Glutamatergic neuron (in vitro differentiated cells): ENCODE measurements around the gene AZU1. TPM values are rescaled to one million over a fixed set of nuclear protein-coding genes. Genes with fewer than 3 reads are reported as not detected.
A peak's percentile ranks its signal among the peaks of the same experiment; 100 is the strongest.

Experiments
- DNase-seq: peaks from one replicate; pipeline ENCODE4 v3.0.0; 2022
- H3K27ac Mint-ChIP-seq: one replicate; pipeline ENCODE4 v1.8.0; 2020; ENCODE audit warnings: mild to moderate bottlenecking, mixed read lengths, inconsistent platforms; ENCODE audit not compliant: unreplicated experiment
- H3K27me3 Mint-ChIP-seq: one replicate; pipeline ENCODE4 v1.8.0; 2020; ENCODE audit warnings: mild to moderate bottlenecking, moderate library complexity, mixed read lengths, inconsistent platforms; ENCODE audit not compliant: unreplicated experiment
- H3K36me3 Mint-ChIP-seq: one replicate; pipeline ENCODE4 v1.8.0; 2020; ENCODE audit warnings: mild to moderate bottlenecking, mixed read lengths, inconsistent platforms; ENCODE audit not compliant: unreplicated experiment
- H3K4me1 Mint-ChIP-seq: one replicate; pipeline ENCODE4 v1.8.0; 2020; ENCODE audit warnings: mild to moderate bottlenecking, low read depth, mixed read lengths, inconsistent platforms; ENCODE audit not compliant: unreplicated experiment
- H3K4me3 Mint-ChIP-seq: one replicate; pipeline ENCODE4 v1.8.0; 2020; ENCODE audit warnings: mild to moderate bottlenecking, mixed read lengths, inconsistent platforms; ENCODE audit not compliant: unreplicated experiment
- H3K9me3 Mint-ChIP-seq: one replicate; pipeline ENCODE4 v1.8.0; 2020; ENCODE audit warnings: mild to moderate bottlenecking, moderate library complexity, mixed read lengths, inconsistent platforms; ENCODE audit not compliant: unreplicated experiment
- CTCF ChIP-seq: fragments of 200-600 bp; sonication (generic); IDR thresholded peaks from one replicate; pipeline ENCODE4 v1.5.0; 2021; ENCODE audit not compliant: partially characterized antibody, unreplicated experiment
- microRNA-seq: library from miRNA; unstranded; fragments of <30 nt; microRNA quantifications from one replicate; pipeline ENCODE4, GENCODE V29; 2020; ENCODE audit not compliant: unreplicated experiment
- total RNA-seq: library from RNA; stranded (reverse); fragmentation: NEBNext Ultra II Directional; extraction: Animal tissue kit (Norgen Biotek cat#: 25700); gene quantifications from one replicate; pipeline ENCODE4 v1.2.1, GENCODE V29; 2021; ENCODE audit not compliant: unreplicated experiment

Gene AZU1
- total RNA-seq, 1 donor from 2014 or later = 2.2 TPM

DNA sequence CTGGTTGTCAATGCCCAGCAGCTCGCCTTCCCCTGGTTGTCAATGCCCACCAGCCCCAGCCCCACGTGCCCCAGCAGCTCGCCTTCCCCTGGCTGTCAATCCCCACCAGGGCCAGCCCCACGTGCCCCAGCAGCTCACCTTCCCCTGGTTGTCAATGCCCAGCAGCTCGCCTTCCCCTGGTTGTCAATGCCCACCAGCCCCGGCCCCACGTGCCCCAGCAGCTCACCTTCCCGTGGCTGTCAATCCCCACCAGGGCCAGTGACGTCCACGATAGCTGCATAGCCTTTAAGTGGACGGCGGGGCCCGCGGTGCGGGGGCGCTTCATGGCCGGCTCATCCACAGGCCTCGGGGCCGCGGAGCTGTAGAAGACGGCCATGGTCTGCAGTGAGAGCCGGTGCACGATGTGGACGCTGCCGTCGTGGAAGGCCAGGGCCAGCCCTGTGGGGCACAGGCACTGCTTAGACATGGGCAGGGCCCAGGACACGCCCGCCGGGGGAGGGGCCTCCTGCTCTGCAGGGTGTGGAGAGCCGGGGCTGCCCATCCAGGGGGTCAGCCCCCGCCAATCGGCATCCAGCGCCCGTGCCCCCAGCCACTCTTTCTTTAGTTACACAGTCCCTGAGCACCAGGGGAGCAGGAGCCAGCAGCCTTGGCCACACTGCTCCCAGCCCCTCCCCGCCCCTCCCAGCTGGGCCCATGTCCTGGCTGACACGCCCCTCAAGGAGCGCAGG is 52.2 kb downstream of the AZU1 start:
- no peak for DNase-seq
- no peaks in the 10 kb centered on the region for H3K36me3 Mint-ChIP-seq
- peaks cover 4% of the 10 kb centered on the region for H3K27me3 Mint-ChIP-seq
- H3K4me3 Mint-ChIP-seq = no peak overlapping the region
- no peaks in the 10 kb centered on the region for H3K4me1 Mint-ChIP-seq
- no peak for TF ChIP-seq CTCF
- no peak overlapping the region for H3K27ac Mint-ChIP-seq
- H3K9me3 Mint-ChIP-seq = peaks cover 8% of the 10 kb centered on the region

Small RNAs within 50 kb of the gene (microRNA-seq; reads per million reads assigned to microRNA genes)
- gene MIR3187 (171 reads per million, percentile 79 among the genes with 10 or more reads in this experiment), gene MIR4745 (111 reads per million, percentile 74 among the genes with 10 or more reads in this experiment)

Other genes with a start within 250 kb of the AZU1 start
- 33.2 TPM for gene HCN2, start 238.0 kb upstream of the AZU1 start, total RNA-seq
- gene POLRMT, start 194.3 kb upstream of the AZU1 start, total RNA-seq = 79.9 TPM
- gene FGF22, start 188.0 kb upstream of the AZU1 start, total RNA-seq = 1.5 TPM
- gene RNF126, start 164.6 kb upstream of the AZU1 start, total RNA-seq = 51.7 TPM
- gene FSTL3, start 151.4 kb upstream of the AZU1 start, total RNA-seq = 10.7 TPM
- gene PRSS57, start 132.4 kb upstream of the AZU1 start, total RNA-seq = 0.78 TPM
- 349 TPM for gene PALM, start 118.9 kb upstream of the AZU1 start, total RNA-seq
- 1.1 TPM for gene MISP, start 76.7 kb upstream of the AZU1 start, total RNA-seq
- 244 TPM for gene PTBP1, start 30.4 kb upstream of the AZU1 start, total RNA-seq
- gene PLPPR3, start 5.9 kb upstream of the AZU1 start, total RNA-seq = 392 TPM
- gene PRTN3, start 13.2 kb downstream of the AZU1 start, total RNA-seq = not detected
- gene ELANE, start 24.5 kb downstream of the AZU1 start, total RNA-seq = not detected
- gene CFD, start 31.8 kb downstream of the AZU1 start, total RNA-seq = not detected
- 65.0 TPM for gene MED16, start 65.3 kb downstream of the AZU1 start, total RNA-seq
- gene RNU6-9, start 65.6 kb downstream of the AZU1 start, total RNA-seq = not detected
- gene R3HDM4, start 85.4 kb downstream of the AZU1 start, total RNA-seq = 61.9 TPM
- gene KISS1R, start 89.5 kb downstream of the AZU1 start, total RNA-seq = not detected
- 148 TPM for gene ARID3A, start 98.2 kb downstream of the AZU1 start, total RNA-seq
- 52.1 TPM for gene WDR18, start 156.5 kb downstream of the AZU1 start, total RNA-seq
- gene GRIN3B, start 172.6 kb downstream of the AZU1 start, total RNA-seq = 0.93 TPM
- gene TMEM259, start 193.3 kb downstream of the AZU1 start, total RNA-seq = 222 TPM
- gene RNU6-2, start 193.7 kb downstream of the AZU1 start, total RNA-seq = not detected
- gene CNN2, start 198.8 kb downstream of the AZU1 start, total RNA-seq = 117 TPM
- 110 TPM for gene ABCA7, start 212.3 kb downstream of the AZU1 start, total RNA-seq
- gene ARHGAP45, start 239.3 kb downstream of the AZU1 start, total RNA-seq = 1.7 TPM